Upper lobe of left lung (tissue), 6 donors: Measurements from ENCODE around the gene CENPO. TPM values are rescaled to one million over a fixed set of nuclear protein-coding genes. Genes with fewer than 3 reads are reported as not detected.

Source experiments
- ATAC-seq, 2 donors: fragments of 200-7000 bp; cut with Tn5 transposase; one replicate each; pipeline ENCODE4 v1.9.1; 2022; ENCODE audit warnings: mild to moderate bottlenecking in 2 of 2, moderate library complexity in 2 of 2; ENCODE audit not compliant: low FRiP score in 2 of 2
- DNase-seq, 2 donors: peaks; one replicate each; pipeline ENCODE4 v3.0.0-alpha.2; 2019 to 2020
- H3K27ac ChIP-seq, 4 donors: fragments of 200-600 bp; sonication (generic); one replicate each; pipeline ENCODE4 v1.5.1; 2016 to 2019
- H3K27me3 ChIP-seq, 4 donors: fragments of 200-600 bp; sonication (generic); one replicate each; pipeline ENCODE4 v1.5.1; 2017 to 2019
- H3K36me3 ChIP-seq, 4 donors: fragments of 200-600 bp; sonication (generic); one replicate each; pipeline ENCODE4 v1.5.1; 2016 to 2019
- H3K4me1 ChIP-seq, 4 donors: fragments of 200-600 bp; sonication (generic); one replicate each; pipeline ENCODE4 v1.5.1; 2018 to 2019
- H3K4me3 ChIP-seq, 4 donors: fragments of 200-600 bp; sonication (generic); one replicate each; pipeline ENCODE4 v1.5.1; 2017 to 2019; ENCODE audit warnings: mild to moderate bottlenecking in 2 of 4, moderate library complexity in 1 of 4
- H3K9me3 ChIP-seq, 4 donors: fragments of 200-600 bp; sonication (generic); one replicate each; pipeline ENCODE4 v1.5.1; 2018 to 2019
- CTCF ChIP-seq, 6 experiments: fragments of 450-650 bp in 4 of 6; fragments of 200-600 bp in 2 of 6; sonication (generic) in 2 of 6; IDR thresholded peaks; one replicate each; pipeline ENCODE4 v1.5.1; 2016 to 2019; ENCODE audit warnings: antibody characterized with exemption in 6 of 6
- EP300 ChIP-seq, 4 donors: sonication (generic); formaldehyde crosslinking; IDR thresholded peaks; one replicate each; pipeline ENCODE4 v1.5.1; 2017; ENCODE audit warnings: antibody characterized with exemption in 4 of 4, control low read depth in 2 of 4
- POLR2A ChIP-seq, 4 donors: fragments of 450-650 bp; IDR thresholded peaks; one replicate each; pipeline ENCODE4 v1.5.1; 2016 to 2017; ENCODE audit warnings: antibody characterized with exemption in 4 of 4, mild to moderate bottlenecking in 2 of 4
- POLR2AphosphoS5 ChIP-seq, 2 donors: sonication (generic); formaldehyde crosslinking; IDR thresholded peaks; one replicate each; pipeline ENCODE4 v1.5.1; 2017; ENCODE audit warnings: antibody characterized with exemption in 2 of 2
- WGBS, 2 donors: methylation state at CpG; one replicate each; pipeline ENCODE4 v1.1.5; 2017 to 2018; 5-methylcytosine and 5-hydroxymethylcytosine counted together
- total RNA-seq, 6 donors: library from RNA; depleted of rRNA in 4 of 6; stranded (reverse); fragments of >200 nt in 4 of 6; gene quantifications; one replicate each; pipeline versions ENCODE4 v1.1.0 to v1.2.1, GENCODE V29; 2016 to 2021
- donor health status: DM: no; HTN: no; CAD: no; lungs with moderate emphysema.
- donor health status: DM: no; HTN: yes; CAD: no; lungs with severe emphysema.

CENPO gene
- total RNA-seq, 6 donors from 2014 or later, result 4.9 to 8.7 (median 7.2) TPM

- ATAC-seq, result peak in 1 of 2 donors; percentile 61
- no peak for DNase-seq
- H3K36me3 ChIP-seq, result peaks cover 0 to 32% (median 28%) of the 10 kb centered on the region in 4 donors
- no peak for TF ChIP-seq POLR2AphosphoS5 (IDR thresholded peaks at IDR 0.05)
- no peak for TF ChIP-seq POLR2A (IDR thresholded peaks at IDR 0.05)
- TF ChIP-seq CTCF (IDR thresholded peaks at IDR 0.05), result no peak
- TF ChIP-seq EP300 (IDR thresholded peaks at IDR 0.05), result no peak
- H3K27me3 ChIP-seq, result no peaks in the 10 kb centered on the region
- no peak overlapping the region for H3K27ac ChIP-seq
- peaks cover 0 to 4% (median 2%) of the 10 kb centered on the region in 4 donors for H3K4me1 ChIP-seq
- no peak overlapping the region for H3K4me3 ChIP-seq
- WGBS, 2 donors, result 71 to 80% methylated on average over 4 of the region's 4 CpGs
- no peaks in the 10 kb centered on the region for H3K9me3 ChIP-seq
These were observed 23.7 kb downstream of the CENPO start for GRCh38 chr2:24816884-24817283.

GRCh38 chr2:24818721-24819167 is 25.5 kb downstream of the CENPO start:
- TF ChIP-seq POLR2AphosphoS5 (IDR thresholded peaks at IDR 0.05) (no peak), CTCF (IDR thresholded peaks at IDR 0.05) (no peak), EP300 (IDR thresholded peaks at IDR 0.05) (no peak)
- H3K27ac ChIP-seq, result no peak overlapping the region
- ATAC-seq, result no peak
- H3K9me3 ChIP-seq, result no peaks in the 10 kb centered on the region
- H3K4me1 ChIP-seq, result peaks cover 0 to 4% (median 2%) of the 10 kb centered on the region in 4 donors
- DNase-seq, result no peak
- H3K27me3 ChIP-seq, result no peaks in the 10 kb centered on the region
- 74 to 75% methylated on average over 9 of the region's 9 CpGs for whole genome bisulfite sequencing, 2 donors
- H3K36me3 ChIP-seq, result peaks cover 0 to 35% (median 31%) of the 10 kb centered on the region in 4 donors
- H3K4me3 ChIP-seq, result no peak overlapping the region

GRCh38 chr2:24819442-24820174 is 26.4 kb downstream of the CENPO start:
- Histone ChIP-seq H3K27ac (peak overlapping the region in 1 of 4 donors; percentile 43), H3K9me3 (no peaks in the 10 kb centered on the region), H3K27me3 (no peaks in the 10 kb centered on the region), H3K4me3 (no peak overlapping the region), H3K4me1 (peaks cover 0 to 4% (median 2%) of the 10 kb centered on the region in 4 donors), H3K36me3 (peaks cover 0 to 35% (median 31%) of the 10 kb centered on the region in 4 donors)
- no peak for DNase-seq
- 89 to 90% methylated on average over 8 to 21 of the region's 21 CpGs for WGBS, 2 donors
- ATAC-seq, result no peak
- TF ChIP-seq POLR2AphosphoS5 (IDR thresholded peaks at IDR 0.05), result no peak
- TF ChIP-seq CTCF (IDR thresholded peaks at IDR 0.05), result no peak
- TF ChIP-seq POLR2A (IDR thresholded peaks at IDR 0.05), result no peak
- no peak for TF ChIP-seq EP300 (IDR thresholded peaks at IDR 0.05)

- TF ChIP-seq CTCF (IDR thresholded peaks at IDR 0.05) (no peak), POLR2AphosphoS5 (IDR thresholded peaks at IDR 0.05) (no peak), POLR2A (IDR thresholded peaks at IDR 0.05) (no peak), EP300 (IDR thresholded peaks at IDR 0.05) (no peak)
- no peak for DNase-seq
- H3K27ac ChIP-seq, result no peak overlapping the region
- H3K4me3 ChIP-seq, result no peak overlapping the region
- ATAC-seq, result no peak
- peaks cover 0 to 4% (median 2%) of the 10 kb centered on the region in 4 donors for H3K4me1 ChIP-seq
- 94% methylated on average over 7 of the region's 7 CpGs; no CpG with 5 or more reads in 1 of the 2 donors for WGBS, 2 donors
- H3K27me3 ChIP-seq, result no peaks in the 10 kb centered on the region
- H3K36me3 ChIP-seq, result peaks cover 0 to 35% (median 31%) of the 10 kb centered on the region in 4 donors
- no peaks in the 10 kb centered on the region for H3K9me3 ChIP-seq
These were observed 26.9 kb downstream of the CENPO start for GRCh38 chr2:24820175-24820513.
